Vagina (tissue), 2 donors: ENCODE data around the gene GLT1D1.

Experiments used
- CTCF ChIP-seq, 3 experiments: fragments of 450-650 bp in 2 of 3; fragments of 200-600 bp in 1 of 3; sonication (generic) in 1 of 3; IDR thresholded peaks; one replicate each; pipeline ENCODE4 v1.5.1; 2017 to 2019; ENCODE audit warnings: antibody characterized with exemption in 3 of 3, mild to moderate bottlenecking in 2 of 3, moderate library complexity in 2 of 3
- POLR2AphosphoS5 ChIP-seq, 2 donors: sonication (generic); formaldehyde crosslinking; IDR thresholded peaks; one replicate each; pipeline ENCODE4 v1.9.0; 2017; ENCODE audit warnings: antibody characterized with exemption in 2 of 2, mild to moderate bottlenecking in 2 of 2, low read depth in 1 of 2; ENCODE audit not compliant: insufficient read depth in 1 of 2

GRCh38 chr12:128968668-128969067 is 115.4 kb downstream of the GLT1D1 start:
- TF ChIP-seq CTCF (IDR thresholded peaks at IDR 0.05), result no peak
- TF ChIP-seq POLR2AphosphoS5 (IDR thresholded peaks at IDR 0.05; ENCODE audit: insufficient read depth in 1 of 2, low read depth in 1 of 2), result no peak
